Fibroblast of skin of right quadriceps (primary cell): ENCODE measurements around the gene FHL3.

Experiments used
- DNase-seq: peaks from one replicate; pipeline ENCODE4 v3.0.0-alpha.2; 2013

FHL3 gene, protein sequence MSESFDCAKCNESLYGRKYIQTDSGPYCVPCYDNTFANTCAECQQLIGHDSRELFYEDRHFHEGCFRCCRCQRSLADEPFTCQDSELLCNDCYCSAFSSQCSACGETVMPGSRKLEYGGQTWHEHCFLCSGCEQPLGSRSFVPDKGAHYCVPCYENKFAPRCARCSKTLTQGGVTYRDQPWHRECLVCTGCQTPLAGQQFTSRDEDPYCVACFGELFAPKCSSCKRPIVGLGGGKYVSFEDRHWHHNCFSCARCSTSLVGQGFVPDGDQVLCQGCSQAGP

DNA sequence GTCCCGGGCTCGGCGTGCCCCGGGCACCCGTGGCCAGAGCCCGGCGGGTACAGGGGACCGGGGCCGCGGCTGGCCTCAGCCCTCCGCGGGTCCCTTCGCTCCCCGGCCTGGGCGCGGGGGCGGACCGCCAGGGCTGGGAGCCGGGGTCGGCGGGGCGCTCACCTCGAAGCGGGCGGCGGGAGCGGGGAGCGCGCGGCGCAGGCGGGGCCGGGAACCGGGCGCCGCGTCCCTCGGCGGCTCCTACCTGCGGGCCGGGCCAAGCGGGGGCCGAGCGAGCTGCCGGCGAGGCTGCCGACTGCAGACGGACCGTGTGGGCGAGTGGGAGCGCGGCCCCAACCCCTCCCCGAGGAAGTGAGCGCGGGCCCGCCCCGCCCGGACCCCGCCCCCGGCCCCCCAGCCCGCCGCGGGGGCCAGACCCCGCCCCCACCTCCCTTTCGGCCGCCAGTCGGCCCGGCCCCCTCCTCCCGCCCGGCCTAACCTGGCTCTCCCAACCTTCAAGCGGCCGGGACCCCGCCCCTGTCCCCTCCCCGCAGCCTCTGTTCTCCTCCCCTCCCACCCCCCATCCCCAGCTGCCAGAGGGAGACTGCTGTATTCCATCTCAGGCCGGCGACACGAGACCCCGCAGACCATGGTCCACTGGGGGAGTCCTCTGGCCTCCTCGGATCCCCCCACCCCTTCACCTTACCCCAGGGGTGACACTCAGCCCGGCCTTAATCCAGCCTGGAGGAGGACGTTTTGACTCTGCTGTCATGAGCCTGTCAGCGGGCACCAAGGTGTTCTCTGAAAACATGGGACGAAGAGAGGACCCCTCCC, at the start of gene FHL3:
FHL3 (minus strand) TSS at position 320 of the 813 bp plus-strand sequence. CDS start 6,102 bp downstream, outside the sequence.
- peak; percentile 66 for DNase-seq

DNA sequence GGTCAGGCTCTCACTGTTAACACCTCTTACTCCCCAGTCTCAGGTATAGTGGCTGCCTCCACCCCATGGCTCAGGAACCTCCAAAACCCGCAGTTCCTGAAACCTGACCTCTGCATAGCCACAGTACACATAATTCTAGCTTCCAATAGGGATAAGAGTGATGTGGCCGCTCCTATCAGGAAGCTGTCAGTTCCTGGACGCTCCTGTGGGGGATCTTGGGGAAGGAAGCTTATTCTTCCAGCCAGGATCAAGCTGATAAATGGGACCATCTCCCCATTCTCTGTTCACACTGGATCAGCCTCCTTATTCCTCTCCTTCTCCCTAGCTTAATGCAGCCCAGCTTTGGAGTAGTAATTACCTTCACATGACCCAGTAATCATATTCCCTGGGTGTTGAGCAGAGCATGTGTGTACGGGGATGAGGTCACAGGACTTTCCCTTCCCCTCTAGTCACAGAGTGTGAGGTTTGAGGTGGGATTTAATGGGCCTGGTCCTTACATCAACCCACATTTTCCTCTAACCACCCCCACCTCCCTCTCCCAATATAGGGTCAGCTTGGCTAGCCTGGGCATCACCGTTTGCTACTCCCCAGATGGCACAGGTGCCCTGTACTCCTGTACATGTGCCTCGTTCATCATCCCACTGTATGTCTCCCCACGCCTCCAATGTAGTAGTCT, 48.2 kb upstream of the FHL3 start:
- no peak for DNase-seq

DNA sequence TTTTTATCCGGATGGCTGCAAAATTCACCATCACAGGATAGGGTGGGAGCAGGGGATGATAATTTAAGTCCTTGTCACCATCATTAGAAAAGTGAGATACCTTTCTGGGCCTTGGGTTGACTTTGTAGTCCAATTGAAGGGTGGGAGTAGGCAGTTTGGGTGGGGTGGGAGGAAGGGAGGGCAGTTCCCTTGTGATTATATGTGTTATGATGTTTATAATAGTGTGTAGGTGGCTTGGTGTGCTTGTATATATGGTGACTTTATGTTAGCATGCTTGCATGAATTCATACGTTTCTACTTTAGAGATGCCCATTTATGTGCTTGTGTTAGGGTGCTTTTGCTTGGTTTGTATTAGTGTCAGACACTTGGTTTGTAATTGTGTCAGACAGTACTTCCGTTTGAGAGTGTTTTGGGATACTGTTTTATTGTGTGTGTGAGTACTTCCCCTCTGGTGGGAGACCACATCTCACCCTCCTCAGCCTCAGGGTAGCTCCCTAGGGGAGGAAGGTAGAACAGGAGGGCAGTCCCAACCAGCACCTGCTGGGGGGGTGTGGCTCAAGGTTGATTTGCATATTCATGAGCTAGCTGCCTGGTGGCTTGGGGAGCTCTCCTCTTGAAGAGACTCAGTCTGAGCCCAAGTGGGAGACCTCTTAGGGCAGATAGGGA, 47.6 kb upstream of the FHL3 start:
- no peak for DNase-seq

DNA sequence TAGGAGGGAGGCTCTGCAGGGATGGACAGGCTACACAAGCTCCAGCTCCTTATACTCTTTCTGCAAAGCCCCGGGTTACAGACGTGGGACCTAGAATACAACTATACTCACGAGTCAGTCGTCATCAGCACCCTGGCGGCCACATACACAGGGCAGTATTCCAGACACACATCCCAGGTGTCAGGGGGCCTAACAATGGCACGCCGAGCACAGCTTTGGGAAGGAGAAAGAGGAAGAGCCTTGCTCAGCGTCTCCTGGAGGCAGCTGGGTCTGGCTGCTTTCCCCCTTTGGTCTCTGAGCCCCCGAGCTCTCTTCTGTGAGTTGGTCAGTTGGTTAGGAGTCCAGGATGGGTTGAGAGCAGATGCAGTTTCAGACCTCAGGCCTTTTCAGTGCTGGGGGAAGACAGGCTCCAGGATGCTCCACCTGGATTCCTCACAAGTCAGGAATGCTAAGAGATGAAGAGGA, 45.8 kb upstream of the FHL3 start:
- no peak for DNase-seq

DNA sequence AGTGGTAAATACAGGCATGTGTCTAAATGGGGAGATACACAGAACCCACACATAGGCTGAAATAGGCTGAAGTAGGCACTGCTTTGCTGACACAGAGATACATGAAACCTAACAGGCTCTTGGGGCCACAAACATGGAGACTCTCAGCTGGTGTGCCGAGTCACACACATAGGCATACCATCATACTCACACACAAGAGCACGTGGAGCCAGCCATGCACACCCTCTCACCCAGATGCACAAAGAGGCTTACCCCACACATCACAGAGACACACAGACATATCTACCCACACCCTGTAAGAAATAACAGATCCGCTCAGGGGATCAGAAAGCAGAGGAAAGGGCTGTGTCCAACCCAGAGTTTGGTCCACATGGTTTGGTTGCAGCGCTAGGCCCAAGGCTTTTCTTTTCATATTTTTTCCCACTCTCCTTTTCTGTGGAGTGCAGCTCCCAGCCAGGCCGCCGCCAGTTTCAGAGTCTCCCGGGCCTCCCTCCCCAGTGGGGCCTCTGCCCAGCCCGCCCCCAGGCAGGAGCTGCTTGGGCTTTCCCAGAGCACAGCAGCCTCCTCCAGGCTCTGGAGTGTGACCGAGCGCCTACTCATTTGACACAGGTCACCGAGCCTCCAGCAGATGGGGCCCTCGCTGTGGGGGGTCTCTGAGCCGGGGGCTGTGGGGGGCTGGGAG, 45.2 kb upstream of the FHL3 start:
- DNase-seq = no peak

DNA sequence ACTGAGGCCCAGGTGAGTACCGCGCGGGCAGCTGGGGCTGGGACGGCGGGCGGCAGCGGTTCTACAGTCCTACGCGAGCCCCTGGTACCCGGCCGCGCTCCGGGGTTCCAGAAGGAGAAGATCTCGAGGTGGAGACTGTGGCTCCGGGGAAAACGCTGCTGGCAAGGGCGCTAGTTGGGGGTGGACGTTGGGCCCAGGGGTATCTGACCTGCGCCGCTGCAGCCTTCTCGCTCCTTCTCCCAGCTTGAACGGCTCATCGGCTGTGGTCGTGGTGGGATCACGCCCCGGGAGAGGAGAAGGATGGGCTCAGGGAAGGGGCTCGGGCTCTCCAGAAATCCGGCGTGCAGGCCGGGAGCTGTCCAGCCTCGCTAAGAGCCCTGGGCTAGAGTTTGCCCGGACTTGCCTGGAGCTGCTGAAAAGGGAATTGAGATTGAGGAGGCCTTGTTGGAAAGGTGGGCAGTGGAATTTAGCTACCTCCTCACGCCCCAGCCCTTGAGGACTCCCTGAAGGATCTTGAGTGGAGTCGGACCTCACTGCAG, 42.4 kb upstream of the FHL3 start:
- peak; percentile 26 for DNase-seq

- DNase-seq = peak; percentile 83
Measured at GRCh38 chr1:38046884-38047602, 41.7 kb upstream of the FHL3 start.

DNA sequence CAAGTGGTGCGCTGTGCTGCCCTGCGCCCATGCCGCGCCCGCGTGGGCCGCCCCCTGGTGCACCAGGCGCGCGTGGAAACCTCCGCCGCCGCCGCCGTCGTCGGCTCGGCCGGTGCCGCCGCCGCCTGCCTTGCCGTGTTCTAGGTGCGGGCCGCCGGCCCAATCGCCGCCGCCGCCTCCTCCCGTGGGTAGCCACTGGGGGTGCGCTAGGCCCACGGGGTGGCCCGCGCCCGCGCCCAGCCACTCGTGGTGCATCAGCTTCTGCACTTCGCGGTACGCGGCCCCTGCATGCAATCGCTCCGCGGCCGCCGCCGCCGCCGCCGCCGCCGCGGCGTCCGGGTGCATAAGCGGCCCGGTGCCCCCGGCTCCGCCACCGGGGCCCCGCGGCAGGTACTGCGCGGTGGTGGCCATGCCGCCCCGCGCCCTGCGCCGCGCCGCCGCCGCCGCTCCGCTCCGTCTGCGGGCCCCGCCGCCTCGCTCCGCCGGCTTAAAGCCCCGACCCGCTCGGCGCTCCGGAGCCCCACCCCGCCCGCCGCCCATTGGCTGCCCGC, 41.1 kb upstream of the FHL3 start, which contains the start of gene POU3F1:
POU3F1 (minus strand) TSS at position 461 of the 551 bp plus-strand sequence; CDS start at position 411, 50 bp downstream.
- DNase-seq = no peak

DNA sequence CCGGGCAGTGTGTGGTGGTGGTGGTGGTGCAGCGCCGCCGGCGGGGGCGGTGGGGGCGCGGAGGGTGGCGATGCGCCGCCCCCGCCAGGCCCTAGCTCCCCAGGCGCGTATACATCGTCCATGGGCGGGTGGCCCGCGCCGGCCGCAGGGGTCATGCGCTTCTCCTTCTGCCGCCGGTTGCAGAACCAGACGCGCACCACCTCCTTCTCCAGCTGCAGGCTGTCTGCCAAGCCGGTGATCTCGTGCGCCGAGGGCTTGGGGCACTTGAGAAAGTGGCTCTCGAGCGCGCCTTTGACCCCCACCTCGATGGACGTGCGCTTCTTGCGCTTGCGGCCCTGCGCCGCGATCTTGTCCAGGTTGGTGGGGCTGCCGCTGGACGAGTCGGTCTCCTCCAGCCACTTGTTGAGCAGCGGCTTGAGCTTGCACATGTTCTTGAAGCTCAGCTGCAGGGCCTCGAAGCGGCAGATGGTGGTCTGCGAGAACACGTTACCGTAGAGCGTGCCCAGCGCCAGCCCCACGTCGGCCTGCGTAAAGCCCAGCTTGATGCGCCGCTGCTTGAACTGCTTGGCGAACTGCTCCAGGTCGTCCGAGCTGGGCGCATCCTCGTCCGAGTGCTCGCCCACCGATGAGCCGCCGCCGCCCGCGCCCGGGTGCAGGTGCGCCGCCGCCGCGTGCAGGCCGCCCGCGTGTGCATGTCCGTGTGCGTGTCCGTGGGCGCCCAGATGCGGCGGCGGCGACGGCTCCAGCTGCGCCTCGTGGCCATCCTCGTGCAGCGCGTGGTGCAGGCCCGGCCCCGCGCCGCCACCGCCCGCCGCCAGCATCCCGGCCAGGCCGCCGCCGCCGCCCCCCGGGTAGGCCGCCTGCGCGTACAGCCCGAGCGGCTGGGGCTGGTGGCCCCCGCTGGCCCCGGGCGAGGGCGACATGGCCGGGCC, 40.4 kb upstream of the FHL3 start:
- no peak for DNase-seq

- DNase-seq = no peak
Measured at GRCh38 chr1:38044221-38045215, 39.2 kb upstream of the FHL3 start.

GRCh38 chr1:38043036-38043747, 37.9 kb upstream of the FHL3 start:
- no peak for DNase-seq

- no peak for DNase-seq
Measured at GRCh38 chr1:38041936-38042834, 36.9 kb upstream of the FHL3 start.

- no peak for DNase-seq
Measured at GRCh38 chr1:38039331-38040088, 34.2 kb upstream of the FHL3 start.

DNA sequence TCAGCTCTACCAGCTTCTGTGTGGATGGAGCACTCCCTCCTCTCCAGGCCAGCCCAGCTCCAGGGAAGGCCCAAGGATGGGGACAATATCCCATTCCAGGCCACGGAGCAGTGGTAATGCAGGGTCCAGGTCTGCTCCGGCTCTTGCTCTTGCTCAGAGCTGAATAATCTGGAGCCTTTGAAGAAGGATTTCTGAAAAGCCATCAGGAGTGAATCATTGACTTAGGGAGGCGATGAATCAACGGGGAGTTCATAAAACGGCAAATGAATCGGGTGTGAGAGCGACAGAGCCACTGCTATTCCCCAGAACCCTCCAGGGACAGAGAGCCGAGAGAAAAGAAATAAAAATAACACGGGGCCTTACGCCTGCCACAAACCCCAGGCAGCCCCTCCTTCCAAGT, 33.5 kb upstream of the FHL3 start:
- peak; percentile 81 for DNase-seq

- DNase-seq = no peak
Measured at GRCh38 chr1:38037221-38037939, 32.1 kb upstream of the FHL3 start.
